ENCODE results near the gene ESYT2. TPM values are rescaled to one million over a fixed set of nuclear protein-coding genes. Genes with fewer than 3 reads are reported as not detected.
A peak's percentile ranks its signal among the peaks of the same experiment; 100 is the strongest.

ESYT2 gene
- total RNA-seq, 1 experiment from 2014 or later: 39.0 TPM

- H3K56ac ChIP-seq (ENCODE audit: insufficient read length, low read depth, low read length): no peak overlapping the region
- H3K4ac ChIP-seq (ENCODE audit: low read depth, low read length): no peak overlapping the region
- no peaks in the 10 kb centered on the region for H3K79me1 ChIP-seq (ENCODE audit: insufficient read depth, low read depth, low read length, poor library complexity, severe bottlenecking)
- no peak overlapping the region for H4K8ac ChIP-seq (replicated peaks; ENCODE audit: insufficient read length, low read depth, low read length)
- peaks cover 11 to 75% (median 72%) of the 10 kb centered on the region in 3 experiments; a peak in 6 of 7 replicates for H3K36me3 Mint-ChIP-seq (ENCODE audit: insufficient read depth in 1 of 3, low read depth in 3 of 3)
- H4K5ac ChIP-seq (ENCODE audit: insufficient read length, low read depth, low read length): no peak overlapping the region
- DNase-seq: no peak
- H3K23ac ChIP-seq (ENCODE audit: insufficient read length, low read depth, low read length): no peak overlapping the region
- H3K9ac ChIP-seq (ENCODE audit: extremely low read depth, insufficient read length, low read length): no peak overlapping the region
- H2BK20ac ChIP-seq (ENCODE audit: low read depth, low read length, poor library complexity, severe bottlenecking): no peak overlapping the region
- H3K4me1 ChIP-seq (ENCODE audit: insufficient read depth, low read length): no peaks in the 10 kb centered on the region
- H3K4me2 ChIP-seq (ENCODE audit: insufficient read depth, insufficient read length, low read length): no peak overlapping the region
- no peak for TF ChIP-seq CTCF (conservative IDR thresholded peaks at IDR 0.05)
- no peaks in the 10 kb centered on the region for H3K9me3 ChIP-seq (ENCODE audit: control insufficient read depth, low read depth, low read length)
- H3K4me3 Mint-ChIP-seq: no peak overlapping the region
- H3K23me2 ChIP-seq (ENCODE audit: insufficient read length, low read depth, low read length, poor library complexity, severe bottlenecking): no peaks in the 10 kb centered on the region
- peak overlapping the region in 2 of 3 experiments; percentile 25 to 73; a peak in 2 of 7 replicates for H3K27ac Mint-ChIP-seq
- no peak overlapping the region for H3K18ac ChIP-seq (ENCODE audit: insufficient read length, low read depth, low read length)
- no peaks in the 10 kb centered on the region for H3K4me1 Mint-ChIP-seq
- no peaks in the 10 kb centered on the region for H4K20me1 ChIP-seq (ENCODE audit: control insufficient read depth, insufficient read depth, insufficient read length)
- no peak overlapping the region for H2BK12ac ChIP-seq (ENCODE audit: insufficient read length, low read depth, low read length)
- H2BK120ac ChIP-seq (ENCODE audit: low read depth, low read length, poor library complexity, severe bottlenecking): no peak overlapping the region
- no peak overlapping the region for H4K91ac ChIP-seq (ENCODE audit: insufficient read length, low read depth, low read length)
- no peaks in the 10 kb centered on the region for H3K79me2 ChIP-seq (ENCODE audit: insufficient read depth, low read length)
- H3K14ac ChIP-seq (ENCODE audit: insufficient read depth, low read length): no peak overlapping the region
- H3K27me3 Mint-ChIP-seq (ENCODE audit: low read depth): no peaks in the 10 kb centered on the region; the same call in 1 of the 2 replicates
- no CpG with 5 or more reads among the region's 19 CpGs for WGBS (ENCODE audit: extremely low coverage, insufficient read length, low lambda C conversion rate)
- no peaks in the 10 kb centered on the region for H3K9me3 Mint-ChIP-seq
- no peak overlapping the region for H3T11ph ChIP-seq (ENCODE audit: low read length)
- H2AFZ ChIP-seq (ENCODE audit: low read length): no peak overlapping the region
- H3K27me3 ChIP-seq (ENCODE audit: insufficient read depth, low read length): no peaks in the 10 kb centered on the region
- H2BK5ac ChIP-seq (ENCODE audit: insufficient read length, low read length): no peak overlapping the region
- no peak overlapping the region for H2AK5ac ChIP-seq (ENCODE audit: insufficient read length, low read length)
- H3K27ac ChIP-seq (ENCODE audit: insufficient read length, low read depth, low read length): no peak overlapping the region
- H2BK15ac ChIP-seq (ENCODE audit: low read depth, low read length): no peak overlapping the region
Measured at GRCh38 chr7:158742065-158742821, 87.1 kb downstream of the ESYT2 start.
